Neutrophil (primary cell): ENCODE measurements around the gene URB1.

Experiments used
- H3K27ac ChIP-seq: fragments of 200-600 bp; sonication (generic); 2 replicates; pipeline ENCODE4 v1.5.1; 2016; ENCODE audit warnings: mild to moderate bottlenecking, moderate library complexity
- H3K27me3 ChIP-seq: fragments of 200-600 bp; sonication (generic); 2 replicates; pipeline ENCODE4 v1.6.0; 2016; ENCODE audit warnings: mild to moderate bottlenecking
- H3K36me3 ChIP-seq: fragments of 200-600 bp; sonication (generic); 2 replicates; pipeline ENCODE4 v1.5.1; 2017
- H3K4me1 ChIP-seq, 2 experiments: fragments of 200-600 bp in 1 of 2; sonication (generic) in 1 of 2; 1 replicate in 1 of 2; 2 replicates in 1 of 2; pipeline versions ENCODE4 v1.5.1 to v1.6.1; 2013 to 2016; ENCODE audit warnings: low read depth in 1 of 2, low read length in 1 of 2, mild to moderate bottlenecking in 1 of 2, moderate library complexity in 1 of 2; ENCODE audit not compliant: control insufficient read depth in 1 of 2, insufficient read depth in 1 of 2
- H3K4me3 ChIP-seq, 2 experiments: fragments of 200-600 bp in 1 of 2; sonication (generic) in 1 of 2; 1 replicate in 1 of 2; 2 replicates in 1 of 2; pipeline ENCODE4 v1.5.1; 2013 to 2016; ENCODE audit warnings: low read depth in 1 of 2, low read length in 1 of 2, mild to moderate bottlenecking in 1 of 2, moderate library complexity in 1 of 2
- H3K9me3 ChIP-seq: fragments of 200-600 bp; sonication (generic); 2 replicates; pipeline ENCODE4 v1.5.1; 2016
- TF ChIP-seq, protein P1 (sequence below): fragments of 200-600 bp; sonication (generic); IDR thresholded peaks from 2 replicates; pipeline ENCODE4 v1.5.1; 2016; ENCODE audit warnings: antibody characterized with exemption

The URB1 gene

GRCh38 chr21:32322103-32322502 lies 70.7 kb downstream of the URB1 start:
- Histone ChIP-seq H3K4me1 (no peaks in the 10 kb centered on the region), H3K36me3 (peaks cover 60% of the 10 kb centered on the region), H3K27me3 (no peaks in the 10 kb centered on the region), H3K9me3 (no peaks in the 10 kb centered on the region), H3K27ac (no peak overlapping the region), H3K4me3 (no peak overlapping the region)
- TF ChIP-seq, protein P1, sequence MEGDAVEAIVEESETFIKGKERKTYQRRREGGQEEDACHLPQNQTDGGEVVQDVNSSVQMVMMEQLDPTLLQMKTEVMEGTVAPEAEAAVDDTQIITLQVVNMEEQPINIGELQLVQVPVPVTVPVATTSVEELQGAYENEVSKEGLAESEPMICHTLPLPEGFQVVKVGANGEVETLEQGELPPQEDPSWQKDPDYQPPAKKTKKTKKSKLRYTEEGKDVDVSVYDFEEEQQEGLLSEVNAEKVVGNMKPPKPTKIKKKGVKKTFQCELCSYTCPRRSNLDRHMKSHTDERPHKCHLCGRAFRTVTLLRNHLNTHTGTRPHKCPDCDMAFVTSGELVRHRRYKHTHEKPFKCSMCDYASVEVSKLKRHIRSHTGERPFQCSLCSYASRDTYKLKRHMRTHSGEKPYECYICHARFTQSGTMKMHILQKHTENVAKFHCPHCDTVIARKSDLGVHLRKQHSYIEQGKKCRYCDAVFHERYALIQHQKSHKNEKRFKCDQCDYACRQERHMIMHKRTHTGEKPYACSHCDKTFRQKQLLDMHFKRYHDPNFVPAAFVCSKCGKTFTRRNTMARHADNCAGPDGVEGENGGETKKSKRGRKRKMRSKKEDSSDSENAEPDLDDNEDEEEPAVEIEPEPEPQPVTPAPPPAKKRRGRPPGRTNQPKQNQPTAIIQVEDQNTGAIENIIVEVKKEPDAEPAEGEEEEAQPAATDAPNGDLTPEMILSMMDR: no peak

- H3K27ac ChIP-seq: no peak overlapping the region
- TF ChIP-seq, protein P1: no peak
- no peak overlapping the region for H3K4me3 ChIP-seq
- no peaks in the 10 kb centered on the region for H3K27me3 ChIP-seq
- H3K4me1 ChIP-seq: no peaks in the 10 kb centered on the region
- H3K36me3 ChIP-seq: peaks cover 64% of the 10 kb centered on the region
- H3K9me3 ChIP-seq: no peaks in the 10 kb centered on the region
Measured at GRCh38 chr21:32321480-32321879, 71.3 kb downstream of the URB1 start.

DNA sequence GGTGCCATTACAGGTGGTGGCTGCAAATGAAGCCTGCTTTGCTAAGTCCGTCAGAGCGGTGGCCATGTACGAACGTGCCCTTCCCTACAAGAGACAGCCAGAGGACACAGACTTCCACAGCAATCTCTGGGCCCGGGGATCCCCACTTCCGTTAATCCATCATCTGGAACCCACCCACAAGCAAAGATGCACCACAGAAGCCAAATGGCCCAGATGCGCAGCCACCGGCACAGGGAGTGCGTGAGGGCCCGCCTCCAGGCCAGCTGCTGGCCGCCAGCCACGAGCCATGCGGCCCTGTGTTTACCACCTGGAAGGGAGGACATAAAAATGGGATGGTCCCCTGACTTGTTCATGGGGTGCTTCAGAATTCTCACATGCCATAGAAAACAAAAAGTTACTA lies 72.1 kb downstream of the URB1 start:
- H3K27ac ChIP-seq: no peak overlapping the region
- H3K27me3 ChIP-seq: no peaks in the 10 kb centered on the region
- H3K9me3 ChIP-seq: no peaks in the 10 kb centered on the region
- no peaks in the 10 kb centered on the region for H3K4me1 ChIP-seq
- H3K36me3 ChIP-seq: peaks cover 67% of the 10 kb centered on the region
- H3K4me3 ChIP-seq: no peak overlapping the region
- TF ChIP-seq, protein P1: no peak

- no peak overlapping the region for H3K27ac ChIP-seq
- H3K27me3 ChIP-seq: no peaks in the 10 kb centered on the region
- peaks cover 70% of the 10 kb centered on the region for H3K36me3 ChIP-seq
- no peaks in the 10 kb centered on the region for H3K9me3 ChIP-seq
- H3K4me3 ChIP-seq: no peak overlapping the region
- H3K4me1 ChIP-seq: no peaks in the 10 kb centered on the region
- TF ChIP-seq, protein P1: no peak
Measured at GRCh38 chr21:32320059-32320458, 72.8 kb downstream of the URB1 start.

DNA sequence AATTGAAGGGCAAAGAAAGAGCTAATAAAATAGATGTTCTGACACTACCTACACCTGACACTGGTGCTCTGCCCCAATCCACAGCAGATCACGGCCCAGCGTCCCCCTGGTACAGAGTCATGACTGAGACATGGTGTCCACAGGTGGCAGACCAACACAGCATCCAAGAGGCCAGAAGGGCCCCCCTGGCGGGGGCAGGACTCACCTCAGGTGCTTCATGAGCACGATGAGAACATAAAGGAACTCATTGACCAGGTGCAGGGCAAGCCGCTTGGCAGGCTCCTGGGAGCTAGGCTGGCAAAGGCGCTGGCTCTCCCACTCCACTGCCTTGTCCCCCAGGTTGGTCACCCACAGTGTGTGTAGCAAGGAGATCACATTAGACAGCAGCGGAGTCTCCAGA lies 73.8 kb downstream of the URB1 start:
- no peak overlapping the region for H3K27ac ChIP-seq
- H3K4me3 ChIP-seq: no peak overlapping the region
- no peaks in the 10 kb centered on the region for H3K4me1 ChIP-seq
- H3K9me3 ChIP-seq: no peaks in the 10 kb centered on the region
- H3K36me3 ChIP-seq: peaks cover 62% of the 10 kb centered on the region
- H3K27me3 ChIP-seq: no peaks in the 10 kb centered on the region
- TF ChIP-seq, protein P1: no peak

DNA sequence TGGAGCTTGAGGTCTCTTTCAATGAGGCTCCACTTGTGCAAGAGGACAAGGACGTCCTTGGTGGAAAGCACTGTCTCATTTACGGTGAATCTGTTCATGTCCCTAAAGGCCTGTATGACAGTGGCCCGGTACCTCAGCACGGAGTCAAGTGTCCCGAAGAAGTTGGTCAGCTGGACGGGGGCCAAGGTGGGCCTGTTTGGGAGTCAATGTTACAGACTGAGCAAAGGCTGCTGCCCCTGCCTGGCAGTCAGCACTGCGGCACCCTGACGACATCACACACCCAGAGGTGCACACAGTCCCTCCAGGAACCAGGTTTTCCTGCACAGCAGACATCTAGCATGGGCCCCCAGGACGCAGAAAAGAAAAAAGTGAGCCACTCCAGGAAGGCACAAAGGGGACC lies 75.1 kb downstream of the URB1 start:
- Histone ChIP-seq H3K36me3 (peaks cover 53% of the 10 kb centered on the region), H3K27me3 (no peaks in the 10 kb centered on the region), H3K4me1 (no peaks in the 10 kb centered on the region), H3K4me3 (no peak overlapping the region), H3K9me3 (no peaks in the 10 kb centered on the region), H3K27ac (no peak overlapping the region)
- TF ChIP-seq, protein P1: no peak
